ENCODE results near the gene GFRA1. TPM values are rescaled to one million over a fixed set of nuclear protein-coding genes. Genes with fewer than 3 reads are reported as not detected.

Gene GFRA1
- total and polyA plus RNA-seq, 2 donors (not counting 1 experiment from before 2014, with no cell fraction given), result 6.3 to 29.6 TPM

DNA sequence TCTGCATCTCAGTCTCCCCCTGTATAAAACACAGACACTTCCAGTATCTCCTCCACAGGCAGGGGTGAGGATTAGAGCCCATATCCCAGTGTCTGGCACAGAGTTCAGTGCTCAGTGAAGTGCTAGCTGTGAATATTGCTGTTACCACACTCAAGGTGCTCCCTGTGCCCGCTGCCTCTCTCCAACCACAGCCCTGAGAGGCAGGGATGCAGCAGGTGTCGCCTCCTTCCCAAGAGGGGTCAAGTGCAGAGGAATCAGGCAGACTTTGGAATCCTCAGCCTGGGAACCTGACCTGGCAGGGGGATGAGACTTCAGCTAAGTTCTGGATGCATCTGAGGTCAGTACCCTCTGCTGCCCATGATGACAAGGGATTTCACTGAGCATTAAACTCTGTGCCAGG is 163.1 kb downstream of the GFRA1 start:
- no peak overlapping the region for H3K9ac ChIP-seq (ENCODE audit: insufficient read depth, low read length)
- H3K4me3 ChIP-seq (replicated peaks in 1 of 4; ENCODE audit: control extremely low read depth in 1 of 4, insufficient read depth in 1 of 4, low read depth in 3 of 4, low read length in 4 of 4), result no peak overlapping the region
- TF ChIP-seq, protein P1, sequence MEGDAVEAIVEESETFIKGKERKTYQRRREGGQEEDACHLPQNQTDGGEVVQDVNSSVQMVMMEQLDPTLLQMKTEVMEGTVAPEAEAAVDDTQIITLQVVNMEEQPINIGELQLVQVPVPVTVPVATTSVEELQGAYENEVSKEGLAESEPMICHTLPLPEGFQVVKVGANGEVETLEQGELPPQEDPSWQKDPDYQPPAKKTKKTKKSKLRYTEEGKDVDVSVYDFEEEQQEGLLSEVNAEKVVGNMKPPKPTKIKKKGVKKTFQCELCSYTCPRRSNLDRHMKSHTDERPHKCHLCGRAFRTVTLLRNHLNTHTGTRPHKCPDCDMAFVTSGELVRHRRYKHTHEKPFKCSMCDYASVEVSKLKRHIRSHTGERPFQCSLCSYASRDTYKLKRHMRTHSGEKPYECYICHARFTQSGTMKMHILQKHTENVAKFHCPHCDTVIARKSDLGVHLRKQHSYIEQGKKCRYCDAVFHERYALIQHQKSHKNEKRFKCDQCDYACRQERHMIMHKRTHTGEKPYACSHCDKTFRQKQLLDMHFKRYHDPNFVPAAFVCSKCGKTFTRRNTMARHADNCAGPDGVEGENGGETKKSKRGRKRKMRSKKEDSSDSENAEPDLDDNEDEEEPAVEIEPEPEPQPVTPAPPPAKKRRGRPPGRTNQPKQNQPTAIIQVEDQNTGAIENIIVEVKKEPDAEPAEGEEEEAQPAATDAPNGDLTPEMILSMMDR (conservative IDR thresholded peaks at IDR 0.05 in 1 of 2, IDR thresholded peaks at IDR 0.05 in 1 of 2; ENCODE audit: low read depth in 1 of 2, low read length in 2 of 2), result no peak
- TF ChIP-seq EZH2 (IDR thresholded peaks at IDR 0.05; ENCODE audit: low read length, missing control alignments), result no peak
- H3K4me1 ChIP-seq (ENCODE audit: control insufficient read depth, extremely low read depth, insufficient read depth, low read length), result peaks cover 4% of the 10 kb centered on the region
- H3K4me2 ChIP-seq (ENCODE audit: extremely low read depth, insufficient read depth, low read length), result no peak overlapping the region
- no peaks in the 10 kb centered on the region for H3K36me3 ChIP-seq (ENCODE audit: control insufficient read depth, insufficient read depth, low read length)
- no peak overlapping the region for H2AFZ ChIP-seq (ENCODE audit: low read length)
- H3K79me2 ChIP-seq (ENCODE audit: control insufficient read depth, insufficient read depth, low read length), result no peaks in the 10 kb centered on the region
- no peaks in the 10 kb centered on the region for H3K27me3 ChIP-seq (ENCODE audit: control insufficient read depth, insufficient read depth, low read length)
- no peak for DNase-seq (ENCODE audit: low read depth in 2 of 2)
- H4K20me1 ChIP-seq (ENCODE audit: control insufficient read depth, extremely low read depth, insufficient read depth, low read length), result no peaks in the 10 kb centered on the region
- H3K9me3 ChIP-seq (ENCODE audit: control insufficient read depth, insufficient read depth, low read depth, low read length), result no peaks in the 10 kb centered on the region
- H3K27ac ChIP-seq (ENCODE audit: insufficient read depth, low read length), result no peak overlapping the region

DNA sequence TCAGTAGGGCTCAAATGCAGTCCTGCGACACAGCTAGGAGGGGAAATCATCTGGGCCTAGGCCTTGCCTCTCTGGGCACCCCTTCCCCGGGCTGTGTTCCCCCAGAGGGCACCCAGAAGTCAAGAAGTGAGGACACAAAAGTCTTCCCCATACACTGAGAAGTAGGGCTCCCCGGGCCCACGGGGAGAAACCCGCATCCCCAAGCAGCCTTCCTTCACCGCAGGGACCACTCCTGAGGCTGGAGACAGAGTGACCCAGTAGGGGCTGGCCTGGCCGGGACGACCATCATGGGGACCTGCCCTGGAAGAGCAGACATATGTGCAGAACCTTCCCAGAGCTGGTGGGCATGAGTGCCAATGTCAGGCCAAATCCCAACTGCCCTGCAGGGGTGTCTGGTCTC is 163.5 kb downstream of the GFRA1 start:
- Histone ChIP-seq H3K4me1 (ENCODE audit: control insufficient read depth, extremely low read depth, insufficient read depth, low read length) (peaks cover 4% of the 10 kb centered on the region), H4K20me1 (ENCODE audit: control insufficient read depth, extremely low read depth, insufficient read depth, low read length) (no peaks in the 10 kb centered on the region), H3K36me3 (ENCODE audit: control insufficient read depth, insufficient read depth, low read length) (no peaks in the 10 kb centered on the region), H3K4me2 (ENCODE audit: extremely low read depth, insufficient read depth, low read length) (no peak overlapping the region), H3K9ac (ENCODE audit: insufficient read depth, low read length) (no peak overlapping the region), H3K9me3 (ENCODE audit: control insufficient read depth, insufficient read depth, low read depth, low read length) (no peaks in the 10 kb centered on the region), H3K27me3 (ENCODE audit: control insufficient read depth, insufficient read depth, low read length) (no peaks in the 10 kb centered on the region), H3K27ac (ENCODE audit: insufficient read depth, low read length) (no peak overlapping the region), H3K79me2 (ENCODE audit: control insufficient read depth, insufficient read depth, low read length) (no peaks in the 10 kb centered on the region), H2AFZ (ENCODE audit: low read length) (no peak overlapping the region), H3K4me3 (replicated peaks in 1 of 4; ENCODE audit: control extremely low read depth in 1 of 4, insufficient read depth in 1 of 4, low read depth in 3 of 4, low read length in 4 of 4) (no peak overlapping the region)
- DNase-seq (ENCODE audit: low read depth in 2 of 2), result no peak
- TF ChIP-seq EZH2 (IDR thresholded peaks at IDR 0.05; ENCODE audit: low read length, missing control alignments), result no peak
- TF ChIP-seq, protein P1 (conservative IDR thresholded peaks at IDR 0.05 in 1 of 2, IDR thresholded peaks at IDR 0.05 in 1 of 2; ENCODE audit: low read depth in 1 of 2, low read length in 2 of 2), result no peak

DNA sequence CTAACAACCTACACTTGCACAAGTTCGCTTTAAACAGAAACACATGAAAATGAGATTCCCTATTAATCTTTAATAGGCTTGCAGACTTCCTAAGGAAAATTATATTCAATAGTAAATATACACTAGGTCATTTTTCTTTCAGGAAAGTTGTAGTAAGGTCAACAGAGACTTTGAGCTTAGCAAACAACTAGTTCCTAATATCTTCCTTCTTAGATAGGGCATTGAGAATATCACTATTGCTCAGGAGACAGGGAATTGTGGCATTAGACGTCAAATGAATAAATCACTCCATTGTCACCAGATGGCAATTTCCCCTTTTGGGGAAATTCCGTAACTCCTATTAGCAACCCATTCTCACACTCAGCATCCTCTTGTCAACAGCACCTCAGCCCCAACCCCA is 164.9 kb downstream of the GFRA1 start:
- Histone ChIP-seq H2AFZ (ENCODE audit: low read length) (no peak overlapping the region), H4K20me1 (ENCODE audit: control insufficient read depth, extremely low read depth, insufficient read depth, low read length) (no peaks in the 10 kb centered on the region), H3K79me2 (ENCODE audit: control insufficient read depth, insufficient read depth, low read length) (no peaks in the 10 kb centered on the region), H3K27ac (ENCODE audit: insufficient read depth, low read length) (no peak overlapping the region), H3K9ac (ENCODE audit: insufficient read depth, low read length) (no peak overlapping the region), H3K4me3 (replicated peaks in 1 of 4; ENCODE audit: control extremely low read depth in 1 of 4, insufficient read depth in 1 of 4, low read depth in 3 of 4, low read length in 4 of 4) (no peak overlapping the region), H3K9me3 (ENCODE audit: control insufficient read depth, insufficient read depth, low read depth, low read length) (no peaks in the 10 kb centered on the region), H3K4me2 (ENCODE audit: extremely low read depth, insufficient read depth, low read length) (no peak overlapping the region), H3K27me3 (ENCODE audit: control insufficient read depth, insufficient read depth, low read length) (no peaks in the 10 kb centered on the region), H3K4me1 (ENCODE audit: control insufficient read depth, extremely low read depth, insufficient read depth, low read length) (no peaks in the 10 kb centered on the region), H3K36me3 (ENCODE audit: control insufficient read depth, insufficient read depth, low read length) (no peaks in the 10 kb centered on the region)
- TF ChIP-seq EZH2 (IDR thresholded peaks at IDR 0.05; ENCODE audit: low read length, missing control alignments), result no peak
- TF ChIP-seq, protein P1 (conservative IDR thresholded peaks at IDR 0.05 in 1 of 2, IDR thresholded peaks at IDR 0.05 in 1 of 2; ENCODE audit: low read depth in 1 of 2, low read length in 2 of 2), result no peak
- DNase-seq (ENCODE audit: low read depth in 2 of 2), result no peak
